ENCODE measurements around the gene RAB11FIP3.

The RAB11FIP3 gene

DNA sequence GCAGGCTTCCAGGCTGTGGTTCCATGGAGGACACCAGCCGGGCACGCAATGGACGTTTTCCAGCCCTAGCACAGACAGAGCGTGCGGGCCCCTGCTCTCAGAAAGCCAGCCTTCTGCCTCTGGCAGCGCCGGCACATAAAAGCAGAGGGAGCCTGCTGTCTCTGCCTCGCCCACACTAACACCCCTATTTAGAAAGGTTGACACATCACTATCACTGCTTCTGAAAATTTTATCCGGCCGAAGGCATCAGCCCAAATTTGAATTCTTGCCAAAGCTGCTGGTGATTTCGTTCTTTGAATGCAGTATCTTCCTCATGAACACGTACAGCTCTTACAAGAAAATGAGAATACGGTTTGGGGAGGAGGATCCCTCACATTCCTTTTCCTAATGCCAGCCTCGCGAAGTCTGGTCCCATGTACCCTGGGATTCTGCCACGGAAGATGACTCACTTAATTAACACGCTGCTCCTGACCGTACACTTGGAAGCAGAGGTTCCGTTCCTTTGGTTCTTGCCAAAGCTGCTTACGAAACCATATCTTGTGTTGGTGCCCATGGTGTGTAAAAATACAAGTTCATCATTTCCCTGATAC is 1.3 kb upstream of the RAB11FIP3 start:
- peak; percentile 97 for DNase-seq (ENCODE audit: low read depth)

DNA sequence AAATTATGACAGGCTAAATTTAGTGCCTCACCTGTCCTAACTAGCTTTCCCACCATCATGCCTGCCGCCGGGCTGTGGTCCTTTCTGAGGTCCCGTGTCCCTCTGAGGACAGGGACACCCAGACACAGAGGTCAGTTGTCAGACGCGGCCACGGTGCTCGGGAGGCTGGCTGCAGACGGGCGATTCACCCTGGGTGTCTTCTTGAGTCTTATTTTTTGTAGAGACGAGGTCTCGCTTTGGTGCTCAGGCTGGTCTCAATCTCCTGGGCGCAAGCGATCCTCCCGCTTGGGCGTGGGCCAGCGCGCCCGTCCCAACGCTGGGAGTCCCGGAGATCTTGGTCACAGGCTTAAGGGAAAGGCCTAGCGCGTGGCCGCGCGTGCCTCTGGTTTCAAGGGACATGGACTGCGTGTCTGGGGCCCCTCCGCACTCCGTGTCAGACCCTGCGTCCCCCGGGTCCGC is 797 bp upstream of the RAB11FIP3 start:
- peak; percentile 16 for DNase-seq (ENCODE audit: low read depth)

DNA sequence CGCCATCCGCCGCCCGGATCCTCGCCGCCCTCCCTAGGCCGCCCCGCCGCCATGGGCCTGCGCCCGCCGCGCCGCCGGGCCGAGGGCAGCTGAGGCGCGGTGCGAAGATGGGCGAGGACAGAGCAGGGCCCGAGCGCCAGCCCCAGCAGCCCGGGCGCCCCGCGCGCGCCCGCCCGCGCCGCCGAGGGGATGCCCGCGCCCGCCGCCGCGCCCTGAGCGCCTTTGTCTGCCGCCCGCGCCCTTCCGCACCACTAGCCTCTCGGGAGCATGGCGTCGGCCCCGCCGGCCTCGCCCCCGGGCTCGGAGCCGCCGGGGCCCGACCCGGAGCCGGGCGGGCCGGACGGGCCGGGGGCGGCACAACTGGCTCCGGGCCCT is 278 bp downstream of the RAB11FIP3 start:
- DNase-seq (ENCODE audit: low read depth) = no peak

DNA sequence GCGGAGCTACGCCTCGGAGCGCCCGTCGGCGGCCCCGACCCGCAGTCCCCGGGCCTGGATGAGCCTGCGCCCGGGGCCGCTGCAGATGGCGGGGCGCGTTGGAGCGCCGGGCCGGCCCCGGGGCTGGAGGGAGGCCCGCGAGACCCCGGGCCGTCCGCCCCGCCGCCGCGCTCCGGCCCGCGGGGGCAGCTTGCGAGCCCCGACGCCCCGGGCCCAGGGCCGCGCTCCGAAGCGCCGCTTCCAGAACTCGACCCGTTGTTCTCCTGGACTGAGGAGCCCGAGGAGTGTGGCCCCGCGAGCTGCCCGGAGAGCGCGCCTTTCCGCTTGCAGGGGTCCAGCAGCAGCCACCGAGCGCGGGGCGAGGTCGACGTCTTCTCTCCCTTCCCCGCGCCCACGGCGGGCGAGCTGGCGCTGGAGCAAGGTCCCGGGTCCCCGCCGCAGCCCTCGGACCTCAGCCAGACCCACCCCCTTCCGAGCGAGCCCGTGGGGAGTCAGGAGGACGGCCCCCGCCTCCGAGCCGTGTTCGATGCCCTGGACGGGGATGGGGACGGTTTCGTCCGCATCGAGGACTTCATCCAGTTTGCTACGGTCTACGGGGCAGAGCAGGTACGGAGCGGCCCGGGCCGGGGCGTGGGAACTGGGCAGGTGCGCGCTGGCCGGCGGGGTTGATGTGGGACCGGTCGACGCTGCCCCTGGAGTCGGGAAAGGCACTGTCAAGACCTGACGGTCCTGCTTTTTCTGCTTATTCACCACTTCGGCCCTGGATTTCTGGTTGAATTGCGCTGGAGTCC is 861 bp downstream of the RAB11FIP3 start:
- no peak for DNase-seq (ENCODE audit: low read depth)

DNA sequence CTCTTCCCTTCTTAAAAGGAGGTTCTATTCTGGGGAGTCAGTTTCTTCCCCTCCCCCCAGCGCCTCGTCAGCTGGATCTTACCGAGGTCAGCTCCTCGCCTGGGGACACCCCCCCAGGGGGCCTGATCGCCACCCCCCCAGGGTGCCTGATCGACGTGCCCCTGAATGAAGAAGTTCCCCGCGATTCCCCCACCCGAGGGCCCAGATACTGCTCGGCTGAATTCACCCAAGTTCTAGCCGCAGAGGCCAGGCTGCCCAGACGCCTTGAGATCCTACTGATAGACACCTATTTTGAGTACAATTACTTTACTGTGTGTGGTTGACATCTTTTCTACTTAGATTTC is 1.4 kb downstream of the RAB11FIP3 start:
- no peak for DNase-seq (ENCODE audit: low read depth)

DNA sequence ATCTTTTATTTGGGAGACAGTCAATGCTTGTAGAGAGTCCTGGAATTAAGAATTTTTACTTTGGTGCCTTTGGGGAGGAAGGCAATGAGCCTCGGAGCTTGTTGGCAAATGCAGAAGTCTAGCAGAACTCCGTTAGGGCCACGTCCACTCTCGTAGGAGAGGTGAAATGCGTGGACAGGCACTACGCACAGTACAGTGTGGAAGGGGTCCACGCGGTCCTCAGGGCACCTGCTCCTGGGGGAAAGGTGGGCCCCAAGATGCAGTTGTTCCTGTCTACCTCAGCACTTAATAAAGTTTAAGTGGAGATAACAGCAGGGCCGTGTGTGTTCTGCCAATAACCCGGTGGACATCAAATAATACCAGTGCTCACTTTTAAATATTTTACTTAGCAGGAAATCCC is 1.8 kb downstream of the RAB11FIP3 start:
- DNase-seq (ENCODE audit: low read depth) = no peak

DNA sequence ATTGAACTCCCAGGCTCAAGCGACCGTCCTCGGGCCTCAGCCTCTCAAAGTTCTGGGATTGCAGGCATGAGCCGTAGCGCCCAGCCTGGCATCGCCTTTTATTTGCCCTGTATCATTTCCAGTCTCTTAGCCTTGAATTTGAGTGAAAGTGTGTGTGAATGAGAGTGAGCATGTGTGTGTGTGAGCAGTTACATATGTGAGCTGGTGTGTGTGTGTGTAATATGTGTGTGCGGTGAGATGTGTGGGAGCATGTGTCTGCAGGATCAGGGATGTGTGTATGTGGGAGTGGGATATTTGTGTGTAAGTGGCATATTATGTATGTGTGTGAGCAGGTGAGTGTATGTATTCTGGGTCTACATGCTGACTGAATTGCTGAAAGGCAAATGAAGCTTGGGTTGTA is 5.5 kb downstream of the RAB11FIP3 start:
- no peak for DNase-seq (ENCODE audit: low read depth)

DNA sequence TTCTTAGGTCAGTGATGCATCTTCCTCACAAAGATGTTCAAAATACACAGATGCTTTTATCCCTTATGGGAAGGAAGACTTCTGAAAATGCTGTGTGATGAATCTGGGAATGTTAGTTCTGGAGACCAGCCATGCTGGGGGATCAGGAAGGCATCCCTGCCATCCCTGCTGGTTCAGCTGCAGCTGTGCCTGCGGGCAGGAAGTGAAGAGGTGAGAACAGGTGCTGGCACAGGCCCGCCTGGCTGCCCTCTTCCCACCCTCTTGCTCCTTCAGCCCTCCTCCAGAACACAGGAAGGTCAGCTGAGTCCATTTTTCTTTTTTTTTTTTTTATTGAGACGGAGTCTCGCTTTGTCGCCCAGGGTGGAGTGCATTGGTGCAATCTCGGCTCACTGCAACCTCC is 15.2 kb downstream of the RAB11FIP3 start:
- DNase-seq (ENCODE audit: low read depth) = no peak

DNA sequence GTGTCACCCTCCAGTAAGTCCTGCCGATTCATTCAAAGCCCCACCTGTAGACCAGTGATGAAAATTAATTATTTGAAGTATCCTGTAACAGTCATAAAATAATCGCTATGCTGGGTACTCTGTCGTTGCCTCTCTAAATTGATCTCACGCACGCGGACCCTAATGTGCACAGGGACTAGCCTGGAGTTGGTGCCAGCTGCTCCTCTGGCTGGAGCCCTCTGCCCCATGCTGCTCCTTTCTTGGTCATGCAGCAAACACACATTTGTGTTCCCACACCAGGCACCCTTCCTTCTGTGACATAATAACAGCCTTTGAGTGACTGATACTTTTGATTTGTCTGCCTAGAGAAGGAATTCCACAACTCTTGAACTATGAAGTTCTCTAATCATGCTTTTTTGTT is 16.0 kb downstream of the RAB11FIP3 start:
- DNase-seq (ENCODE audit: low read depth) = no peak

DNA sequence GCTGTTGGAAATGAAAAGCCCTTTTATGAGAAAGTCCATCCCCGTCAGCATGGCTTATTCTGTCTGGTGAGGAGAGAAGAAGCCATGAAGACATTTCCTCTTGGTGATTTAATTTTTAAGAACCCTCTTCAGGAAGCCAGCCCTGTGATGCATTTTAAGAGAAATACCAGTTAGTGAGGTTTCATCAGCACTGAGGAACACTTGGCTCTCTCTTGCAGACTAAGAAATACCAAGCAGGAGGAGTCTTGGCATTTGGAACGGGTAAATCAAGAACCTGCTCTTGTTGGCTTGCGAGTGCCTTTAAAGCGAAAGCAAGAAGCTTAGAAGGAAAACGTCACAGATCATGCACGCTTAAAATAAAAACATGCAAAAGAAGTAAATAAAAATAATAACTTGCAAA is 17.5 kb downstream of the RAB11FIP3 start:
- peak; percentile 27 for DNase-seq (ENCODE audit: low read depth)

DNA sequence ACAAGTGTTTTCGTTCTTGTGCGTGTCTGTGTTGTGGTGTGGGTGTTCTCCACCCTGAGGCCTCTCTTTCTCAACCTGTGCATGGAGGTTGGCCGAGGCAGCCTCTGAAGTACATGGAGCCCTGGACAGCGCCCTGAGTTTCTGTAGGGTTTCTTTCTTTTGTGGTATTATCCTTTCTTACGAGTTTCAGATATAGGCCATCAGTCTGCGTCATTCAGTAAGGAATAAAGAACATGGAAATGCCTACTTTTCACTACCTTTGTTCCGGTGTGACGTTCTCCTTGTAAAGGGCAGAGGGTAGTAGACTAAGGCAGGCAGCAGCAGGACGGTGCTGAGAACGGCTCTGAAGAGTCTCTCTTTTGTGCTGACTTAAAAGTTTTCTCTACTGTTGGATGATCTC is 18.6 kb downstream of the RAB11FIP3 start:
- no peak for DNase-seq (ENCODE audit: low read depth)

DNA sequence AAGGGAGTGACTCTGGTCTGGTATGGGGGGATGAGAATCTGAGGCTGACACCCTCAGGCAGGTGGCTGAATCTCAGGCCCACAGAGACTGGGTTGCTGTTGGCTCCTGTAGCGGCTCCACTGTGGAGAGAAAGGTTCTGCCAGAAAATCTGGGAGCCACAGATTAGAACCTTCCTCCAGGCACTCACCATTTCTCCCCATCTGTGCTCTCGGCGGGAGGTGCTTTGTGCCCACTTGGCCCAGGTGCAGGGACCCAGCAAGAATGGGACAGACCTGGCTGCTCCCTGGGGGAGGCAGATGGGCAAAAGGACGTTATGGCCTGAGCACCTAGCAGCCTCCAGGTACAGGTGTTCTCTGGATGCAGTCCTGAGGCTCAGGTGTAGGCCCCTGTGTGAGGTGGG is 20.1 kb downstream of the RAB11FIP3 start:
- DNase-seq (ENCODE audit: low read depth) = no peak

DNA sequence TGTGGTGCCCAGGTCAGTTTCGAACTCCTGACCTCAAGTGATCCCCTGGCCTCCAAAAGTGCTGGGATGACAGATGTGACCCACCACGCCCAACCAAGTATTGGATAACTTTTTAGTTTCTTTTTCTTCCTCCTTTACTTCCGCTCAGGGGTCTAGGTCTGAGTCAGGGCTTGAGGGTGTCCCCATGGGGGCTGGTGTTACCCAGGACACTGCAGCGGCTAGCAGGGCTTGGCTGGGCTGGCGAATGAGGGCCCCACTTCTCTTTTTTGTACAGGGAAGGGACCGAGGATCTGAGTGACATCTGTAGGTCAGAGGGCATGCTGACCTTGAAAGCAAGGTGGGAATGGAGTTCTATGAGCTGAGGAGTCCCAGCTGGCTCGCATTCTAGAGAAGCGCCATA is 24.9 kb downstream of the RAB11FIP3 start:
- no peak for DNase-seq (ENCODE audit: low read depth)

DNA sequence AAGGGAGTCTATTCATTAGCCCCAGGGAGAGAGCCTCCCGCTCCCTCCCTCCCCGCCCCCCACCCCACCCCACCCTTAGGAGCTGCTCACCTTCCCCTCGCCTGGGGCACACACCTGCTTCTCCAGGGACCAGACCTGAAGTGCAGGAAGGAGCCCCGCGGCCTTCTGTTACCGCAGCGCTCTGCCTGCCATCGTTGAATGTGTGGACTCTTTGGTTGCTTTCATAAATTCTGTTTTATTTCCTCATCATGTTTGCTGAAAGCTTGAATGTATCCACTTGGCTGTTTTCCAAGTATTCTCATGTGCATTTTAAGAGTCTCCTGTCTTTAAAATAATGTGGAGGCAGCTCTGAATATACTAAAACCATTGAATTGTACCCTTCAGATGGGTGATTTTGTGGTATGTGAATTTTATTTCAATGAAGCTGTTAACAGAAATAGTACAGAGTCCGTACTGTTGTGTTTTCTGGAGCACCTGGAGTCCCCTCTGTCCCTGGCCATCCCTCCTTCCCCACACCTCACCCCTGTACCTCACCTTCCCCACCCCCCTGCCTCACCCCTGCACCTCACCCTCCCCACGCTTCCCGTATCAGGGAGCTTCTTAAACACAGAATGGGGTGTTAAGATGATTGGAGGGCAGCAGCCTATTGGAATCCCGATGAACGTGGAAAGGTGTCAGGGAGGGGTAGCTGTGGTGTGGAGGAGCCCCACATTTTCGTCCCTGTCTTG is 25.5 kb downstream of the RAB11FIP3 start:
- no peak for DNase-seq (ENCODE audit: low read depth)

DNA sequence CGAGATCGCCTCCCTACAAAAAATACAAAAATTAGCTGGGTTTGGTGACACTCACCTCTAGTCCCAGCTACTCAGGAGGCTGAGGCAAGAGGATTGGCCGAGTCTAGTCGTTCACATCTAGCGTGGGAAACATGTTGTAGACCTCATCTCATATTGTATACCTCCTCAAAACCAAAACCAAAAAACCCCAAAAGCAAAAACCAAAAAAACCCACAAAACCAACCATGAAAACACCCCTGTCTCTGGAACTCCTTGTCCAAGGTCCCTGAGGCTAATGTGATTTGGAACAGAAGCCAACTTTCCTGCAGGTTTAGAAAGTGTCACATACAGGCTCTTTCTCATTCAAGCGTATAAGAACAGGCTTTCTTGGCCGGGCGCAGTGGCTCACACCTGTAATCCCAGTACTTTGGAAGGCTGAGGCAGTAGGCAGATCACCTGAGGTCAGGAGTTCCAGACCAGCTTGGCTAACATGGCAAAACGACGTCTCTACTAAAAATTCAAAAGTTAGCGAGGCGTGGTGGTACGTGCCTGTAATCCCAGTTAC is 29.0 kb downstream of the RAB11FIP3 start:
- no peak for DNase-seq (ENCODE audit: low read depth)

DNA sequence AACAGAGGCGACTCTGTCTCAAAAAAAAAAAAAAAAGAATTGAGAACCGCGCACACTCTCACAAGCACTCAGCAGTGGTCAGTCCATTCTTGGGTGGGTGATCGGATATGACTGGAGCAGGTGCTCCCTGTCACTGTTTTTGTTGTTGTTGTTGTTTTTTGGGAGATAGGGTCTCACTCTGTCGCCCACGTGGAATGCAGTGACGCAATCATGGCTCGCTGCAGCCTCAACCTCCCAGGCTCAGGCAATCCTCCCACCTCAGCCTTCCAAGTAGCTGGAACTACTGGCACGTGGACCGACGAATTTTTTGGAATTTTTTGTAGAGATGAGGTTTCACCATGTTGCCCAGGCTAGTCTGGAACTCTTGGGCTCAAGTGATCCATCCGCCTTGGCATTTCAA is 30.0 kb downstream of the RAB11FIP3 start:
- no peak for DNase-seq (ENCODE audit: low read depth)

DNA sequence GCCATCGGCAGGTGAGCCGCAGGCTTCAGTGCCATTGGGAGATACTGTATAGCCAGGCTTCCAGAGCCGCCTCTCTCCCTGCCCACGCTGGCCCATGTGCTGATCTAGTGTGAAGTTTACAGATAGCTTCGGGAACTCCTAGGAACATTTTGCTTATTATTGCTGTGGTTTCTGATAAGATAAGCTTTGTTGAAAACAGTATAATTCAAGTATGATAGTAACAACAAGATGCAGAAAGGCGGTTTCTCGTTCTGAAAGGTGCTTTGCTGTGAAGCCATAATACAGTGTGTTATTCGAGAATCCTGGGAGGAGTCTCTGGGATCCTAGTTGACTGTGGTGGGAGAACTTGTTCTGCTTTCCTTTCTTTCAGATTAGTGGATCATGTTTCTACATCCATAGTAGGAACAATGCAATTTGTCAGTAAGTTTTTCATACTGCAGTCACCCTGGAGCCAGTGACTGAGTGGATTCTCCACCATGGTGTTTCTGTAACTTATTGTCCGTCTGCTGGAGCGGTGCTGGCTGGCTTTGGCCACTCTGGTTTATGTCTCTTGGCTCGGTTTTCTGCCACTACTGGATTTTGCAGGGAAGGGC is 31.5 kb downstream of the RAB11FIP3 start:
- peak; percentile 41 for DNase-seq (ENCODE audit: low read depth)

DNA sequence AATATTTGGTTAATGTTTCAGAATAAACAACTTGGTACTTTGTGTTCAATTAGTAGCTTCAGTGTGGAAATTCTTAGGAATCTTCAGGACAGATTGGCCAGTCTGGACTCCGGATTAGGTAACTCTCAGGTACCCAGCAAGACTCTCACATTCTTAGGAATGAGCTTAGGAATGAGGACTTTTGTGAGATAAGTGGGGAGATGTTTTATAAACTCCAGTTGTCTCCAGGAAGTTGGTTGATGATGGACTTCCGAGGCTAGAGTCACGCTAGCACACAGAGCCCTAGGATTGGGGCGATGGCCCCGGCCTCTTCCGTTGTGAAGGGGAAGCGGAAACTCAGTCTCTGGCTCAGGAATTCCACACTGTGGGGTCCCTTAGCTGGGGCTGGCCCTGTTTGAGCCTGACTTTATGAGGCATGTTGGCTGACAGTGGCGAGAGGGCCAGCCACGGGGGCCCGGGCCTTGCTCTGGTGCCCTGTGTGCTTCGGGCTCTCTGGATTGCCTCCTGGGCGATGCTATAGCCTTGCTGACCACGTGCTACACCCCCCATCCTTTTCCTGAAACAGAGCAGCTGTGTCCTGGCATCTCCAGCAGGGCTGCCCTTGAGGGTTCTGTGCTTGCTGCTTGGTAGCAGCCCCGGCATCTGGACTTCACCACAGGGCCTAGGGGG is 32.4 kb downstream of the RAB11FIP3 start:
- DNase-seq (ENCODE audit: low read depth) = no peak

DNA sequence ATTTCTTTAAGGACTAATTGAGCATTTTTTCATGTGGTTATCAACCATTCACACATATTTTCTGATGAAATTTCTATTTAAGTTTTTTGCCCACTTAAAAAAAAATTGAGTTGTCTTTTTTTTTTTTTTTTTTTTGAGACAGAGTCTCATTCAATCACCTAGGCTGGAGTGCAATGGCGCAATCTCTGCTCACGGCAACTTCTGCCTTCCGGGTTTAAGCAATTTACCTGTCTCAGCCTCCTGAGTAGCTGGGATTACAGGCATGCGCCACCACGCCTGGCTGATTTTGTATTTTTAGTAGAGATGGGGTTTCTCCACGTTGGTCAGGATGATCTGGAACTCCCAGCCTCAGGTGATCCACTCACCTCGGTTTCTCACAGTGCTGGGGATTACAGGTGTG is 34.3 kb downstream of the RAB11FIP3 start:
- DNase-seq (ENCODE audit: low read depth) = no peak

DNA sequence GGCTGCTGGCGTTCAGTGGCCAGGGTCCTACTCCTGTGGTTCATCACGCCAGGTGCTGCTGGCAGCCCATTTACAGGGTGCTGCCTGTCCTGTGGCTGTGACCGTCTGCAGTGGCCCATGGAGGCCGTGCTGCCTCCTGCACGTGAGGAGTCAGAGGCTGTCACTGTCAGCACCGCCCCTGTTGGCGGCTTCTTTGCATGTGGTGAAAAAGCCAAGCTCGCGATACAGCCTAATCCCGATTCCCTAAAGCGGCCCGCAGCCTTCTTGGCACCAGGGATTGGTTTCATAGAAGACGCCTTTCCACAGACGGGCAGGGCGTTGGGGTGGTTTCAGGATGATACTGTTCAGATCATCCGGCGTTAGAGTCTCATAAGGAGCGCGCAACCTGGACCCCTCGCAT is 35.3 kb downstream of the RAB11FIP3 start:
- DNase-seq (ENCODE audit: low read depth) = no peak

DNA sequence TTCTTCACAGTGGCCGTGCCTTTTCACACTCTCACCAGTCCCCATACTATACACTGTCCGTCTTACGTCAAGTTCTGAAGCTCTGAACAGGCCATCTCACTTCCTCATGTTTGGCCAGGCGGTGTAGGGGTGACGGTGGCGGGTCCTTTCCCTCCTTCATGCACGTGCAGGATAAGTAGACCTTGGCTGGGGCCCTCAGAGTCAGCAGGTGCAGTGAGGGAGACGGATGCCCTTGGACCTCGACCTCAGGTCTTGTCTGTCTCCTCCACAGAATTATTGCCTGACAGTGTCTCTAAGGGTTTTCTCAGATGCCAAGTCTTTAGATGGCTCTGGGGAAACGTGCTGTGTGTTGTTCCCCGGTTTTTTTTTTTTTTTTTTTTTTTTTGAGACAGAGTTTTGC is 37.6 kb downstream of the RAB11FIP3 start:
- no peak for DNase-seq (ENCODE audit: low read depth)

DNA sequence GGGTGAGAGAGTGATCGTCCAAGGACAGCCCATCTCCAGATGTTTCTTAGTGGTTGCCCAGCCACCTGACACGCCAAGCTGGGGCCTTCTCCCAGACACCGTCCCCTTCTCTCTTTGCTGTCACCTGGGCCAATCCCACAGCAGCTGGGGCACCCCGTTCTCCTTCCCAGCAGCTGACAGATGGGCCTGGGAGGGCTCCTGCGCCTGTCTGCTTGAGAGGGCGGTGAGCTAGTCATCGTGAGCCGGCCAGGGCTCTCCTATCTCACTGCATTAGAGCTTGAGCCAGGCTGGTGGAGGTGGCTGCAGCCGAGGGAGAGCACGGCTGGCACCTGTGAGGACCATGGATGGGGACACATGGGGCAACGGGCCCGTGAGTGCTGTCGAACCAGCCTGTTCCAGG is 41.2 kb downstream of the RAB11FIP3 start:
- DNase-seq (ENCODE audit: low read depth) = no peak
